Stimulated activated CD8-positive, alpha-beta memory T cell treated with anti-CD3 and anti-CD28 coated beads, Interleukin-12 subunit alpha, Interleukin-12 subunit beta, amount 100 ng/mL, for 24 hours (primary cell): ENCODE data around the gene CSRNP2.
"Not testable (repeated sequence)": the region's sequence is repeated elsewhere in the genome, so short reads cannot be mapped to it uniquely, and the experiment has no call there.

ENCODE experiments used
- DNase-seq: peaks from one replicate; pipeline ENCODE4 v3.0.0-alpha.2; 2020; ENCODE audit errors: extremely low read depth

The CSRNP2 gene, protein sequence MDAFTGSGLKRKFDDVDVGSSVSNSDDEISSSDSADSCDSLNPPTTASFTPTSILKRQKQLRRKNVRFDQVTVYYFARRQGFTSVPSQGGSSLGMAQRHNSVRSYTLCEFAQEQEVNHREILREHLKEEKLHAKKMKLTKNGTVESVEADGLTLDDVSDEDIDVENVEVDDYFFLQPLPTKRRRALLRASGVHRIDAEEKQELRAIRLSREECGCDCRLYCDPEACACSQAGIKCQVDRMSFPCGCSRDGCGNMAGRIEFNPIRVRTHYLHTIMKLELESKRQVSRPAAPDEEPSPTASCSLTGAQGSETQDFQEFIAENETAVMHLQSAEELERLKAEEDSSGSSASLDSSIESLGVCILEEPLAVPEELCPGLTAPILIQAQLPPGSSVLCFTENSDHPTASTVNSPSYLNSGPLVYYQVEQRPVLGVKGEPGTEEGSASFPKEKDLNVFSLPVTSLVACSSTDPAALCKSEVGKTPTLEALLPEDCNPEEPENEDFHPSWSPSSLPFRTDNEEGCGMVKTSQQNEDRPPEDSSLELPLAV

DNA sequence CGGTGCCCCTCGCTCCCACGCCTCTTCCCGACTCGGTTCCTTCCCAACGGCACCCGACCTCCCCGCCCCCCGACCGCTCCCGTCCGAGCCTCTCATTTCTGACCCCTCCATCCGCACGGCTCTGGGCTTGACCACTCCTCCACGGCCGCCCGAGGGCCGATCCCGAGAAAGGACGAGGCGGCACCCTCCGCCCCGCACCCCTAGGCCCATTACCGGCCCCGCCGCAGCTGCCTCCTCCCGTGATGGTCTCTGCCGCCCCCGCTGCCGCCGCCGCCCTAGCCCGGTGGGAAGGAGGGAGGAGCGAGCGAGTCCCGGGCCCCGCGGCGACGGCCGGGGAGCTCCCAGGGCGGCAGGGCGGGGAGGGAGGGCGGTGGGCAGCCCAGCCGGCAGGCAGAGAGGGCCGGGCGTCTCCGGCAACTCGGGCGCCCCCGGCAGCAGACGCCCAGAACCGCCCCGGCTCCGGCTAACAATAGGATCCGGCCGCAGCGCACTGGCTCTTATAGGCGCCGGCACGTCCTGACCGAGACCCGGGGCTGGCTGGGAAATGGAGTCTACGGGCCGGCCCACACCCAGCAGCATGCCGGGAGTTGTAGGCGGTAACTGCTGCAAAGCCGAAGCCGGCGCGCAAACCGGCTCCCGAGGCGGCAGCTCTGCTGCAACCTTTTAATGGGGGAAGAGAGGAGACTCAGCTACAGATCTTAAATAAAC lies at the start of gene CSRNP2:
Gene CSRNP2 (minus strand): TSS at position 471 of the 708 bp plus-strand sequence. CDS start 7,035 bp downstream, outside the sequence.
- DNase-seq: peak; percentile 79

DNA sequence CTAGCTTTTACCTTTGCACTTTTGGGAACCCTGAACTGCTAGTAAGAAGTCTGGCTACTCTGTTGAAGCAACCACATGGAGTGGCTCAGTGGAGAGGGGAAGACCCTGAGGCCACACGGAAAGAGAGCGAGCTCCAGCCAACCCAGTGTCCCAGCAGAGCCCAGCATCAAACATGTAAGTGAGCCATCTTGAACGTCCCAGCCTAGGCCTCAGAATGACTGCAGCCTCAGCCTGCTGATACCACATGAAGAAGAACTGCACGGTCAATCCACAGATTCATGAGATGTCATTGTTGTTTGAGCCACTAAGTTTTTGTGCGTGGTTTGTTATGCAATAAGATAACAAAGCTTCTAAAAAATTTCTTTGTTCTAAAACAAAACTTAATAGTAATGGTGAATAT lies 49.3 kb upstream of the CSRNP2 start:
- no peak for DNase-seq

DNA sequence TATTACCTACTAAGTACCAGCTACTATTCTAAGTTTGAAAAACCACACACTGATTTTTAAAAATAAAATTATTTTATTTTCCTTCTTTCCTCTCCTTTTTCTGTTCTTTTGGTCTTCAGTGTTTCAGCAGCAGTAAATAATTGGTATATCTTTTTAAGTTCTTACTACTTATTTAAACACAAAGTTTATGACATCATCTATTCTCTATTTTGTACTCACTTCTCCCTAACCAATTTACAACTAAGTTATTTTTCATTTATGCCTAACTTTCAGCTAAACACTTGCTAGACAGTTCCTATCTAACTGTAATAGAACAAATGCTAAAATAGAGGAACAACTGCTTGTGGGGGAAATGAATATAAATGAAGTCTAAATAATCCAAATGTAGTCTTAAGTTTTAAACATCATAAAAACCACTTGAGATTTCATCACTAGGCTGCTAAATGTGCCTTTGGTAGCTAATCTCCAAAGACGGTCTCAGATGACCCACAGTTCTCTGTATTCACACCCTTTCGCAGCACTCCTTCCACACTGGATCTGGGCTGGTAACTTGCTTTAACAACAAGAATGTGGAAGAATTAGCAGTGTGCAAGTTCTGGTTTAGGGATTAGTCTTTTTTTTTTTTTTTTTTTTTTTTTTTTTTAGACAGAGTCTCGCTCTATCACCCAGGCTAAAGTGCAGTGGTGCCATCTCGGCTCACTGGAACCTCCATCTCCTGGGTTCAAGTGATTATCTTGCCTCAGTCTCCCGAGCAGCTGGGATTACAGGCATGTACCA lies 48.5 kb upstream of the CSRNP2 start:
- no peak for DNase-seq

DNA sequence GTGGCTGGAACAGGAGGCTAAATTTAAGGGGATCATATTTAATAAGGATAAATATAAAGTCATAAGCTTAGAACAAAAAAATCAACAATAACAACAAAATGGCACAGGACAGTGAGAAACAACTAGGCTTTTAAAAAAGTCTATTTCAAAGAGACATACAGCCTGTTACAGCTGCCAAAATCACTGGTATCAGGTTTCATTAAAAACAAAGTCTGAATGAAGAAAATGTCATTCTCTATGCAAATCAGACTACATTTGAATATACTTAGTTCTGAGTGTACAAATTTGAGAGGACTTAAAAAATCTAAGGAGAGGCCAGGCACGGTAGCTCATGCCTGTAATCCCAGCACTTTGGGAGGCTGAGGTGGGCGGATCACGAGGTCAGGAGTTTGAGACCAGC lies 45.5 kb upstream of the CSRNP2 start:
- DNase-seq: no peak

DNA sequence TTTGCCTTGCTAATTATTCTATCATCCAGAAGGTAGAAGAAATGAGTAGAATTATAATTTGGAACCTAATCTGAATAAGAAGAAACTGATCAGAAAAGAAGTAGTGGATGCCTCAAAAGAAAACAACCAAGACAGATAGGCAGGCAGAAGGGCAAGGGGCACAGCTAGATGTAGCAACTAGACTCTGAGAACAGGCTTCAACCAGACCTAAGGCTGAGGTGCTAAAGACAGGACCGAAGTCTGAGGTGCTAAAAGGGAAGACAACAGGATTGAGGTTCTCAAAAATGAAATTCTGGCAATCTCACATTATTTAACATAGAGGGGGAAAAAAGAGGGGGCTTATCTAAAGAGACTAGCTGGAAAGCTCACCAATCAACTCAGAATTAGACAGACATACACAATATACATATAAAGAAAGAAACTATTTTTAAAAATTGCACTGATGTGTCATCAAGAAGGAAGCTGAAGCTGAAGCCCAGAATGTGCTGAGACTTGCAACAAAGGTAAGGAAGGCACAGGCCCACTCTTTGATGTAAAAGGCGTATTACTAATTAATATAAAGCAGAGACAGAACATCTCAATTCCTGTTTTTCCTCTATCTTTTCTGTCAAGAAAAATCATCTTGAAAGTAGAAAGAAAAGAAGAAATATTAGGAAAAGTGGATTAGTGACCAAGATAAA lies 43.8 kb upstream of the CSRNP2 start:
- no peak for DNase-seq

DNA sequence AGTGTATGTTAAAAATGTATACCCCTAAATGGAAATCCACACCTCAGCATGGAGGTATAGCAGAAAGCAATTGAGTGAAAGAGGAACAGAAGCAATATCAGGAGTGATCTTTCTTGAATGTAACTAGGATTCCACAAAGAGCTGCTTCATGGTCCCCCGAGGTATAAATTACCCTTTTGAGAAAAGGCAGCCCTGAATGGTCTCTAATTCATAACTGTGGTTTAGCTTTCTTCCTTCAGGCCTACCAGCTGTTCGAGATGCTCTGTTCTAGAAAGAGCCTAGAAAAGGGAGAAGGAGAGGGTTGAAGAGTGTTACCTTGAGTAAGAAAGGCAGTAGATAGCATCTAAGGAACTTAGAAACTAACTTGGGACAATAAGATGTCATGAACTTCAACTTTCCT lies 42.9 kb upstream of the CSRNP2 start:
- no peak for DNase-seq

DNA sequence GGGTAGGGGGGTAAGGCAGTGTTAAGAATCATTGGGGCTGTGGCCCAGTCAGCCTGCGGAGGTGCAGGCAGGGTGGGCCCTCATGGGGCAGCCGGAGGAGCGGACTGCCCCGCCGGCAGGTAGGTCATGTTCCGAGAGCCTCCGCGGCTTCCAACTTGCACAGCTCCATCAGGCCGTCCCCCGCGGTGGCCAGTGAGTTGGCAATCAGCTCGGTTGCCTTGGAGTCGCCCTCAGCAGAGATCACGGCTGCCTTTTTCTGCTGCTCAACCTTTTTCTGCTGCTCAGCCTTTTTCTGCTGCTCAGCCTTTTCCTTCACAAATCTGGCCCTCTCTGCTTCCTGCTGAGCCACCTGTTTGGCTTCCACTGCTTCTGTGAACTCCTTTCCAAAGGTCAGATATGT lies 41.1 kb upstream of the CSRNP2 start:
- no peak for DNase-seq

DNA sequence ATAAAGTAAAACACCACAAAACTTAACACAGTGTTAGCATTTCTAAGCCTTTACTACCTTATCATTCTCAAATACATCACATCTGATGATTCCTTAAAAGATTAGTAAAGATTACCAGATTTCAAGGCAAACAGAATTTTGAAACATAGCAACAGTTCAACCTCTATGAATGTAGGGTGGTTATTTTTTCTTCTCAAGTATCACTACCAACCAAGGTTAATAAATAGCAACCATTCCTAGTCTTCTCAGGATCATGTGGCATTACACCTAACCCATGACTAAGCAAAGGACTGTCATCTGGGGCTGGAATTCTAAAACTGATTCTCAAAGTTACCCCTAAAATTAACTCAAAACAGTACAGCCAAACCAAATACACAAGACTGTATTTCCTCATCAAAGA lies 39.4 kb upstream of the CSRNP2 start:
- no peak for DNase-seq

DNA sequence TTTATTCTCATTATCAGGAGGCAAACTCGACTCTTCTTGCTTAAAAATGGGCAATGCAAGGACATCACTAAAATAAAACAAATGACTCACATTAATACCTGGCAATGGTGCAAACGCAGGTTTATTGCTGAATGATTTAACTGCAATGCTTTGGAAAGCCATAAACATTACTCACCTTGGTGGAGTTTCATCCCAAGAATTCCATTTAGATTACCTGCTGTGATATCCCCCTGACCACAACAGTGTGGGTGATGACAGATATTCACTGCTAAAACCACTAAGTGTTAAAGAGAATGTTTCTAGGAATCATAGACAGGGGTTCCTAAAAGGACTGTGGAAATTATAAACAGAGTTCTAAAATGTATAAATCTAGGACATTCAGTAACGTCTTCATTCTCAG lies 35.3 kb upstream of the CSRNP2 start:
- no peak for DNase-seq

DNA sequence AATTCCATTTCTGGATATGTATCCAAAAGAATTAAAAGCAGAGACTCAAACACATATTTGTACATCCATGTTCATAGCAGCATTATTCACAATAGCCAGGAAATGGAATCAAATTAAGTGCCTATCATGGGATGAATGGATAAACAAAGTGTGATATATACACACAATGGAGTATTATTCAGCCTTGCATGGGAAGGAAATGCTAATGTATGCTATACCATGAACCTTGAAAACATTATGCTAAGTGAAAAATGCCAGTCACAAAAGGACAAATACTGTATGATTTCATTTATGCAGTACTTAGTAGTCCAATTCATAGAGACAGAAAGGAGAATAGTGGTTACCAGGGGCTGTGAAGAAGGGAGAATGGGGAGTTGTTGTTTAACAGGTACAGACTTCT lies 32.1 kb upstream of the CSRNP2 start:
- DNase-seq: no peak

DNA sequence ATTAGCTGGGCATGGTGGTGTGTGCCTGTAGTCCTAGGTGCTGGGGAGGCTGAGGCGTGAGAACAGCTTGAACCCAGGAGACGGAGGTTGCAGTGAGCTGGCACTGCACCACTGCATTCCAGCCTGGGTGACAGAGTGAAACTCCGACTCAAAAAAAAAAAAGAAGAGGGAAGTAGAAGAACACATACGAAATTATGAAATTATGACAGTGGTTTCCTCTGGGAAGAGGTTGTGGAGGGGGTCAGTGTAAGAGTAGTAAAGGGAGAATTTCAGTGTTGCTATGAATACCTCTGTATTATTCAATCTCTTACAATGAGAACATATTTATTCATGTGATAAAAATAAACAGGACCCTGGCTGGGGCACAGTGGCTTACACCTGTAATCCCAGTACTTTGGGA lies 24.7 kb upstream of the CSRNP2 start:
- DNase-seq: no peak

DNA sequence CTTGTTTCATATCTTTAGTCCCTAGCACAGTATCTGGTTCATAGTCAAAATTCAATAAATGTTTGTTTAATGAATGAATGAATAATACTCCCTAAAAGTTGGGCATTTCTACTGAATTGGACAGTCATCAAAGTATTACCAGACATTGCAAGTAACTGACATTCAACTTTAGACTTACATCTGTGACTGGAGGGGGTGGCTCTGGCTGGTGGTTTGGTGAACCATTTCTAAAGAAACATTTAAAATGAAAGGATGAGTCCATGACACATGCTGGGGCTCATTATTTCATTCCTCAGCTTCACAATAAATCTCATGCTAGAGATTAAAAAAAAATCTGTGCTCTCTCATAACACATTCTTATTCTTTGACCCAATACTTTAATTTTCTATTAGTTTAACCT lies 20.6 kb upstream of the CSRNP2 start:
- no peak for DNase-seq

DNA sequence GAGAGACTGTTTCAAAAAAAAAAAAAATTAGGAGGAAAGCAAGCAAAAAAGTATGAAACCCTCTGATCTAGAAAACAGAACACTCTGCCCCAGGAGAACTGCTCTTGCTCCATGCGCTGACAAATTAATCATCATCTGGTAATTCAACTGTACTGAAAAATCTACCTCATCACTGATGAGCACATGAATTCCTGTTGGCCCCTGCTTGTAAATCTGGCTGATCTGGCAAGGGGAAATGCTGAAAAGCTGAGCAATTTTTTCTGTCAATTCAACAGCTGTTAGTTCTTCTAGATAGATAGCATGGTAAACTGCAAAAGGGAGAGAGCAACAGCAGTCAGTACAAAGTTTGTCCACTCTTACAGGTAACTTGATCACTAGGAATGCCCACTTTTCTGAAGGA lies 15.2 kb upstream of the CSRNP2 start:
- DNase-seq: no peak

DNA sequence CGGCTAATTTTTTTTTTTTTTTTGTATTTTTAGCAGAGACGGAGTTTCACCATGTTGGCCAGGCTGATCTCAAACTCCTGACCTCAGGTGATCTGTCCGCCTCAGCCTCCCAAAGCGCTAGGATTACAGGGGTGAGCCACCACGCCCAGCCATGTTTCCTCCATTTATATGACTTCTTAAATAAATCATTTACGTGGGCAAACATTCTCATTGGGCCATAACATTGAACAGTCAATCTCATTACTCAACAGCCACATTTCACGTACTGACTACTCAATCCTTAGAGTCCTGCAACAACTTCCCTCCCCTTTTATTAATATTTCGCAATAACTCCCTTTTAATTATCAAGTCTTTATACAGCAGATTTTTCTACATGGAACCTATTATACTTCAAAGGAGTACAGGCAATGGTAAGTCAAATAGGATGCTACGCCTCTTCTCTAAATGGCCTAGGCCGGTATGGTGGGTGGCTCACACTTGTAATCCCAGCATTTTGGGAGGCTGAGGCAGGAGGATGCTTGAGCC lies 7.4 kb upstream of the CSRNP2 start:
- no peak for DNase-seq

DNA sequence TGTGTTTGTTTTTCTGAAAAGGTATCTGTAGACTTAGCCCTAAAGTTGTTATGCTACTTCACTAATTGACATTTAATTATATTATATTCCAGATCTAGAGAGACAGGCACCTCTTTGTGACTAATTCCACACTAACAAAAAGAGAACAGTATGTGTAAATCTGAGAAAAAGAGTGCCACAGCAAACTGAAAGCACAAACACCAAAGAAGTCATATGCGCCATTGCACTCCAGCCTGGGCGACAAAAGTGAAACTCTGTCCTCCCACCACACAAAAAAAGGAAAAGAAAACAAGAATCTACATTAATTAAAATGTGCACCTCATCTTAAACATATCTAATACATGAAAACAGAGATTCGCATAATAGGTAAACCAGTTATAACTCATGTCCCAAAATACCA lies 4.4 kb upstream of the CSRNP2 start:
- no peak for DNase-seq

DNA sequence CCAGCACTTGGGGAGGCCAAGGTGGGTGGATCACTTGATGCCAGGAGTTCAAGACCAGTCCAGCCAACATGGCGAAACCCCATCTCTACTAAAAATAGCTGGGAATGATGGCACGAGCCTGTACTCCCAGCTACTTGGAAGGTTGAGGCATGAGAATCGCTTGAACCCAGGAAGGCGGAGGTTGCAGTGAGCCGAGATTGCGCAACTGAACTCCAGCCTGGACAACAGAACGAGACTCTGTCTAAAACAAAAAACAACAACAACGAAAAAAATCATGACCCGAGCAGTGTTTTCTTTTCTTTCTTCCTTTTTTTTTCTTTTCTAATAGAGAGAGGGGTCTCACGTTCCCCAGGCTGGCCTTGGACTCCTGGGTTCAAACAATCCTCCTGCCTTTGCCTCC lies 3.5 kb upstream of the CSRNP2 start:
- DNase-seq: no peak

DNA sequence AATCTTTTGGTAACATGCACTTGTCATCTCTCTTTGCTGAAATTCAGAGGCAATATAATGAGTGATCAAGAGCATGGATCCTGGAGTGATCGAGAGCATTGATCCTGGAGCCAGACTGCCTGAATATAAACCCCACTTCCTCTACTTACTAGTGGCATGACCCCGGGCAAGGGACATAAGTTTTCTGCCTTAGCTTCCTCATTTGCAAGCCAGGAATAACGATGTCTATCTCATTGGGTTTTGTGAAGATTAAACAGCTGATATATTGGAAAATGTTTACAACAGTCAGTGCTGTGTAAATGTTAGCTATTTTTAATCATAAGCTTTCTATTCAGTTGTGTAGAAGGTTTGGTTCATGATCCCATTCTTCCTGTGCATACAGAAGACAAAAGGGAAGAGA lies 2.4 kb upstream of the CSRNP2 start:
- no peak for DNase-seq

DNA sequence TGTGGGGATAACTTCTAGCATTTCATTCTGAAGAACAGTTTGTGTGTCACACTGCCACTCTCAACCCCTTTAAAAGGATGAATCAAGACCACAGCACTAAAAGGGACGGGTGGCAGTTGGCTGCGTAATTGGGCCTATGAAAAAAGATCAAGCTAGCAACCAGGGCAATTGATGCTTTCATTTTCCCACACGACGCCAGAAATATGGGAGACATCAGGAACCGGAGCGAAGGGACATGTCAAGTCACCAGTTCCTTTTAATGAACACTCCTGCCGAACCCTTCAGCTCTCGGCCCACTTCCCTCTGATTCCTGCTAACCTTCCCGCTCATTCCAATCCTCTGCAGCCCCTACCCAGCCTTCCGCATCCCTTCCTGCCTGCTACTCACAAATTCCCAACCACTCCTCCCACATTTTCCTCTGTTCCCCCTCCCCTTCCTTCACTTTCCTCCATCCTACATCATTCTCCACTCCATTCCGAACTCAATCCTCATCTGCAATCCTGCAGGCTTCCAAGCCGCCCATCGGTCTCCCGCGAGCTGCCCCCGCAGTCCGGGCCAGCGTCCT lies 753 bp downstream of the CSRNP2 start:
- no peak for DNase-seq

DNA sequence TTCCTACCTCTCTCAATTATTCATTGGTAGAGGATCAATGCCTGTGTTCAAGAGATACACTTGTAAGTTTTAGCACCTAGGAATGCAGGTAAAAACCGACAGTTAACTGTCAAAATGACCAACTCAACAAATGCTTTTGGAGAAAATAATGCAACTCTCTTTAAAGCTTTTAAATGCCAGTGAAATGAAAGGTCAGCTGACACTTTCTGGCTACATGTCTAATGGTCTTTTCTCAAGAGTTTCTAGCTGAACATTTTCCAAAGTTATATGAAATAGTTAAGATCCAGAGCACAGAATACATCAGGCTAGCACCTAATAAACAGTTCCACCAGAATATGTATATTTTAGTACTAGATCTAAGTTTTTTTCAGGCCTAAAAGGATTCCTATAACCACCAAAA lies 2.0 kb downstream of the CSRNP2 start:
- no peak for DNase-seq

DNA sequence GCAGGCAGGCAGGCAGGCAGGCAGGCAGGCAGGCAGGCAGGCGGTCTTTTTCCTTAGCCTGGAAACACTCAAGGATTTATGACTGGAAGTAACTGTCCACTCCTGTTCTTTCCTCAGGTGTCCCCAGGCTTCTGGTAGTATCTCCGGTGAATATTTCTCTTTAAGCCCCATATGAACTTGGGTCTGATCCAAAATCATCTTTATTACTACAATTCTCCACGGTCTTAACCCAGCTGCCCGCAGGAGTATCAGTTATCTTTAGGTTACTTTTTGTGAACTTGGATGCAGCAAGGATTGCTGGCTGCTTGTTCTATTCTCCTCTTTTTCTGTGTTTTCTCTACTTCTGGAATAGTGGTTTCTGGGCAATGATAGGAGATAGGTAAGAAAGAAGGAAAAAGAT lies 3.3 kb downstream of the CSRNP2 start:
- no peak for DNase-seq

DNA sequence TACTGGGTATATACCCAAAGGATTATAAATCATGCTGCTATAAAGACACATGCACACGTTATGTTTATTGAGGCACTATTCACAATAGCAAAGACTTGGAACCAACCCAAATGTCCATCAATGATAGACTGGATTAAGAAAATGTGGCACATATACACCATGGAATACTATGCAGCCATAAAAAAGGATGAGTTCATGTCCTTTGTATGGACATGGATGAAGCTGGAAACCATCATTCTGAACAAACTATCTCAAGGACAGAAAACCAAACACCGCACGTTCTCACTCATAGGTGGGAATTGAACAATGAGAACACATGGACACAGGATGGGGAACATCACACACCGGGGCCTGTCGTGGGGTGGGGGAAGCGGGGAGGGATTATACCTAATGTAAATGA lies 4.5 kb downstream of the CSRNP2 start:
- DNase-seq: not testable (repeated sequence)
